Endothelial cell of umbilical vein (primary cell): ENCODE data around the gene RGS4. TPM values are rescaled to one million over a fixed set of nuclear protein-coding genes. Genes with fewer than 3 reads are reported as not detected.

Experiments
- BruUV-seq: library from RNA; stranded (reverse); fragments of 400-500 nt; replicated peaks from 2 replicates; lab custom pipeline; 2021; lab: Mats Ljungman, UMichigan
- CTCF ChIA-PET: fragments of 300-600, 350-600 bp; sonication (Branson Sonifier 250); formaldehyde crosslinking; loops from one replicate; lab custom pipeline; 2021; ENCODE audit warnings: antibody characterized with exemption, inconsistent platforms; lab: Charles Lee
- POLR2A ChIA-PET: fragments of 300-600, 350-600 bp; sonication (Branson Sonifier 250); formaldehyde crosslinking; loops from one replicate; lab custom pipeline; 2021; ENCODE audit warnings: antibody characterized with exemption, inconsistent platforms; lab: Charles Lee
- DNase-seq: peaks from one replicate; pipeline ENCODE4 v3.0.0-alpha.2; 2011; ENCODE audit warnings: low read depth, low spot score
- FAIRE-seq: peaks from 2 replicates; lab custom pipeline; 2011; peaks lifted over from hg19 to GRCh38; lab: Jason Lieb, UNC
- H2AFZ ChIP-seq: 2 replicates; pipeline ENCODE4 v1.6.0; 2012; ENCODE audit warnings: low read depth, low read length, control low read depth, inconsistent platforms
- H3K27ac ChIP-seq: 2 replicates; pipeline ENCODE4 v1.5.1; 2011; ENCODE audit warnings: low read depth, mild to moderate bottlenecking, control low read depth, low read length, moderate library complexity; ENCODE audit not compliant: insufficient read depth
- H3K27me3 ChIP-seq, 2 experiments: 2 replicates each; pipeline versions ENCODE4 v1.6.0 to v1.6.1; 2011; ENCODE audit warnings: low read length in 2 of 2, mixed read lengths in 1 of 2; ENCODE audit not compliant: control insufficient read depth in 2 of 2, insufficient read depth in 2 of 2
- H3K36me3 ChIP-seq, 2 experiments: 2 replicates in 1 of 2; 3 replicates in 1 of 2; pipeline ENCODE4 v1.5.1; 2011; ENCODE audit warnings: low read length in 2 of 2, mild to moderate bottlenecking in 1 of 2, moderate library complexity in 1 of 2; ENCODE audit not compliant: control insufficient read depth in 2 of 2, insufficient read depth in 2 of 2; ENCODE audit errors: extremely low read depth in 1 of 2
- H3K4me1 ChIP-seq: 3 replicates; pipeline ENCODE4 v1.5.1; 2011; ENCODE audit warnings: mild to moderate bottlenecking, low read length; ENCODE audit not compliant: control insufficient read depth, insufficient read depth; ENCODE audit errors: extremely low read depth
- H3K4me2 ChIP-seq: 2 replicates; pipeline ENCODE4 v1.6.1; 2011; ENCODE audit warnings: low read length, control low read depth, mixed read lengths; ENCODE audit not compliant: insufficient read depth
- H3K4me3 ChIP-seq, 3 experiments: fragments of 200-600 bp in 1 of 3; sonication (generic), shearing (Covaris generic) in 1 of 3; replicated peaks in 1 of 3; 2 replicates each; pipeline ENCODE4 v1.5.1; 2011 to 2016; ENCODE audit warnings: control low read depth in 3 of 3, low read length in 3 of 3, mild to moderate bottlenecking in 2 of 3, inconsistent platforms in 1 of 3, low read depth in 1 of 3, moderate library complexity in 1 of 3; ENCODE audit not compliant: insufficient read depth in 1 of 3
- H3K79me2 ChIP-seq: 2 replicates; pipeline ENCODE4 v1.6.0; 2012; ENCODE audit warnings: low read length, inconsistent platforms; ENCODE audit not compliant: control insufficient read depth, insufficient read depth
- H3K9ac ChIP-seq: replicated peaks from 2 replicates; pipeline ENCODE3; 2011; ENCODE audit warnings: low read length, control low read depth; ENCODE audit not compliant: insufficient read depth; ENCODE audit errors: extremely low read depth
- H3K9me1 ChIP-seq: replicated peaks from 3 replicates; pipeline ENCODE4 v1.6.0; 2011; ENCODE audit warnings: mild to moderate bottlenecking, low read length; ENCODE audit not compliant: control insufficient read depth, insufficient read depth; ENCODE audit errors: extremely low read depth
- H3K9me3 ChIP-seq: replicated peaks from 2 replicates; pipeline ENCODE4 v1.5.1; 2012; ENCODE audit warnings: low read length, inconsistent platforms; ENCODE audit not compliant: control insufficient read depth, insufficient read depth
- H4K20me1 ChIP-seq: replicated peaks from 2 replicates; pipeline ENCODE3; 2011; ENCODE audit warnings: mild to moderate bottlenecking, low read length; ENCODE audit not compliant: control insufficient read depth, insufficient read depth; ENCODE audit errors: extremely low read depth
- CTCF ChIP-seq, 2 donors: IDR thresholded peaks; 1 replicate in 1 of 2; 2 replicates in 1 of 2; pipeline ENCODE4 v1.5.1; 2011; ENCODE audit warnings: low read length in 2 of 2, mild to moderate bottlenecking in 2 of 2, moderate library complexity in 2 of 2, control low read depth in 1 of 2, inconsistent platforms in 1 of 2, low read depth in 1 of 2; ENCODE audit not compliant: insufficient read depth in 1 of 2; ENCODE audit errors: extremely low read depth in 1 of 2
- FOS ChIP-seq: IDR thresholded peaks from 2 replicates; pipeline ENCODE4 v1.6.1; 2011; ENCODE audit warnings: mild to moderate bottlenecking, low read length, moderate library complexity, borderline replicate concordance; ENCODE audit not compliant: insufficient read depth
- GATA2 ChIP-seq: IDR thresholded peaks from 2 replicates; pipeline ENCODE4 v1.7.0; 2011; ENCODE audit warnings: low read depth, mild to moderate bottlenecking, moderate library complexity, mixed read lengths, low read length; ENCODE audit not compliant: insufficient read length, insufficient read depth
- JUN ChIP-seq: IDR thresholded peaks from 2 replicates; pipeline ENCODE4 v1.6.1; 2011; ENCODE audit warnings: borderline replicate concordance, low read depth; ENCODE audit not compliant: insufficient read length, insufficient read depth
- MAX ChIP-seq: IDR thresholded peaks from 2 replicates; pipeline ENCODE4 v1.6.1; 2011; ENCODE audit not compliant: insufficient read depth, insufficient read length
- MYC ChIP-seq: IDR thresholded peaks from one replicate; pipeline ENCODE4 v1.6.1; 2011; ENCODE audit warnings: mild to moderate bottlenecking, low read depth, low read length
- POLR2A ChIP-seq: IDR thresholded peaks from 2 replicates; pipeline ENCODE4 v1.6.1; 2012; ENCODE audit warnings: low read depth, mild to moderate bottlenecking, control low read depth, low read length
- POLR2AphosphoS5 ChIP-seq: IDR thresholded peaks from 2 replicates; pipeline ENCODE4 v1.6.1; 2012; ENCODE audit warnings: low read depth, mild to moderate bottlenecking, control low read depth, low read length, moderate library complexity; ENCODE audit not compliant: insufficient read depth
- dilution Hi-C: fragments of 300-500 bp; cut with MboI; formaldehyde crosslinking; loops from one replicate; pipeline ENCODE4 v1.15.0; 2019; ENCODE audit warnings: low sequenced_read_pairs; ENCODE audit not compliant: extremely low pct_ligation_motif_present
- intact Hi-C: fragments of 100-400 bp; cut with micrococcal nuclease; formaldehyde crosslinking; loops from one replicate; pipeline ENCODE4 v1.10.0; 2022
- polyA plus RNA-seq, 4 experiments: library from polyadenylated mRNA; depleted of rRNA in 3 of 4; stranded (reverse) in 3 of 4; unstranded in 1 of 4; fragments of >200 nt; gene quantifications; 2 replicates each; pipeline versions ENCODE4 v1.2.1 to v1.2.3, GENCODE V29; 2011 to 2012; ENCODE audit warnings: missing spikeins in 1 of 4
- total RNA-seq: library from RNA; stranded (reverse); gene quantifications from 2 replicates; pipeline ENCODE4 v1.2.3, GENCODE V29; 2021

Gene RGS4
- total and polyA plus RNA-seq, 2 donors (not counting 3 experiments of a cell fraction or from before 2014, with no cell fraction given), result 14.6 to 59.3 TPM

GRCh38 chr1:163083690-163084089 lies 14.5 kb downstream of the RGS4 start:
- H3K27ac ChIP-seq, result no peak overlapping the region
- BruUV-seq, result no TSS peak

More at GRCh38 chr1:163083690-163084089, 14.5 kb downstream of the RGS4 start:
- DNase-seq (no peak), FAIRE-seq (no peak)
- H4K20me1 ChIP-seq, result no peaks in the 10 kb centered on the region
- no peak overlapping the region for H2AFZ ChIP-seq
- POLR2A ChIA-PET, result no interaction called here
- H3K27me3 ChIP-seq, result no peaks in the 10 kb centered on the region
- no peak overlapping the region for H3K9ac ChIP-seq
- intact Hi-C loops, result no loop called here
- H3K4me1 ChIP-seq, result peaks cover 37% of the 10 kb centered on the region
- no peaks in the 10 kb centered on the region for H3K9me3 ChIP-seq
- H3K9me1 ChIP-seq, result no peaks in the 10 kb centered on the region
- dilution Hi-C loops, result no loop called here
- H3K36me3 ChIP-seq, result no peaks in the 10 kb centered on the region
- no peak for TF ChIP-seq CTCF (IDR thresholded peaks at IDR 0.05; ENCODE audit: extremely low read depth in 1 of 2, insufficient read depth in 1 of 2, low read depth in 1 of 2, low read length in 2 of 2)
- TF ChIP-seq MAX, result no peak
- TF ChIP-seq FOS, result peak; percentile 25
- no peak for TF ChIP-seq GATA2
- no peak for TF ChIP-seq MYC
- TF ChIP-seq POLR2A, result no peak
- TF ChIP-seq POLR2AphosphoS5, result no peak
- TF ChIP-seq JUN, result no peak
- H3K4me2 ChIP-seq, result no peak overlapping the region
- H3K79me2 ChIP-seq, result no peaks in the 10 kb centered on the region
- CTCF ChIA-PET, result no interaction called here
- H3K4me3 ChIP-seq, result no peak overlapping the region
